Measurements from ENCODE around the gene PTX4. TPM values are rescaled to one million over a fixed set of nuclear protein-coding genes. Genes with fewer than 3 reads are reported as not detected.
A peak's percentile ranks its signal among the peaks of the same experiment; 100 is the strongest.

The PTX4 gene
- total RNA-seq, 2 experiments from 2014 or later, result not detected

GRCh38 chr16:1514507-1514906 is 25.8 kb upstream of the PTX4 start:
- no peak overlapping the region for H3K27ac Mint-ChIP-seq

GRCh38 chr16:1512774-1513173 is 24.0 kb upstream of the PTX4 start:
- Mint-ChIP-seq H3K36me3 (ENCODE audit: low read depth) (peaks cover 19% of the 10 kb centered on the region), H3K4me3 (no peak overlapping the region), H3K27ac (no peak overlapping the region), H3K4me1 (no peaks in the 10 kb centered on the region), H3K27me3 (no peaks in the 10 kb centered on the region), H3K9me3 (peaks cover 2% of the 10 kb centered on the region)
- CTCF ChIA-PET, result interaction anchor here (1.3 kb wide), 1 partner anchor 193 kb away, joined by 3 read pairs; the partner anchor contains the start of gene MAPK8IP3
- no peak for DNase-seq
- POLR2A ChIA-PET, result no interaction called here

More at GRCh38 chr16:1514507-1514906, 25.8 kb upstream of the PTX4 start:
- ChIA-PET CTCF (interaction anchor here (1.2 to 1.3 kb wide), 2 partner anchors 86 to 192 kb away, joined by 3 to 4 read pairs; partner anchors contain the start of gene MAPK8IP3), POLR2A (no interaction called here)
- no peak for DNase-seq
- H3K4me3 Mint-ChIP-seq, result no peak overlapping the region
- no peaks in the 10 kb centered on the region for H3K27me3 Mint-ChIP-seq
- H3K9me3 Mint-ChIP-seq, result peaks cover 2% of the 10 kb centered on the region
- peaks cover 19% of the 10 kb centered on the region for H3K36me3 Mint-ChIP-seq (ENCODE audit: low read depth)
- no peaks in the 10 kb centered on the region for H3K4me1 Mint-ChIP-seq

- Mint-ChIP-seq H3K4me3 (no peak overlapping the region), H3K4me1 (no peaks in the 10 kb centered on the region), H3K36me3 (ENCODE audit: low read depth) (peaks cover 19% of the 10 kb centered on the region), H3K27ac (no peak overlapping the region), H3K9me3 (peaks cover 2% of the 10 kb centered on the region), H3K27me3 (no peaks in the 10 kb centered on the region)
- POLR2A ChIA-PET, result no interaction called here
- CTCF ChIA-PET, result interaction anchor here (1.3 kb wide), 2 partner anchors 23 to 194 kb away, joined by 3 read pairs; partner anchors contain the start of gene MAPK8IP3
- DNase-seq, result no peak
Observed at GRCh38 chr16:1511662-1512569, 23.2 kb upstream of the PTX4 start.

GRCh38 chr16:1510941-1511351 is 22.2 kb upstream of the PTX4 start:
- peaks cover 19% of the 10 kb centered on the region for H3K36me3 Mint-ChIP-seq (ENCODE audit: low read depth)
- no peak for DNase-seq
- ChIA-PET POLR2A (no interaction called here), CTCF (interaction anchor here (0.5 to 1.3 kb wide), 2 partner anchors 24 to 87 kb away, joined by 3 read pairs; no protein-coding TSS in a partner anchor)
- no peak overlapping the region for H3K27ac Mint-ChIP-seq
- no peaks in the 10 kb centered on the region for H3K27me3 Mint-ChIP-seq
- H3K4me1 Mint-ChIP-seq, result no peaks in the 10 kb centered on the region
- H3K4me3 Mint-ChIP-seq, result no peak overlapping the region
- peaks cover 2% of the 10 kb centered on the region for H3K9me3 Mint-ChIP-seq

- Mint-ChIP-seq H3K27me3 (no peaks in the 10 kb centered on the region), H3K4me3 (no peak overlapping the region)
- CTCF ChIA-PET, result interaction anchor here (0.5 kb wide), 1 partner anchor 86 kb away, joined by 3 read pairs; no protein-coding TSS in a partner anchor
Observed at GRCh38 chr16:1510272-1510671, 21.5 kb upstream of the PTX4 start.

GRCh38 chr16:1509307-1510221 is 20.8 kb upstream of the PTX4 start:
- Mint-ChIP-seq H3K36me3 (ENCODE audit: low read depth) (peaks cover 16% of the 10 kb centered on the region), H3K9me3 (no peaks in the 10 kb centered on the region), H3K27ac (no peak overlapping the region), H3K4me3 (no peak overlapping the region), H3K27me3 (no peaks in the 10 kb centered on the region), H3K4me1 (no peaks in the 10 kb centered on the region)
- ChIA-PET POLR2A (no interaction called here), CTCF (no interaction called here)
- no peak for DNase-seq

More at GRCh38 chr16:1510272-1510671, 21.5 kb upstream of the PTX4 start:
- no peak overlapping the region for H3K27ac Mint-ChIP-seq
- peaks cover 19% of the 10 kb centered on the region for H3K36me3 Mint-ChIP-seq (ENCODE audit: low read depth)
- H3K9me3 Mint-ChIP-seq, result peaks cover 2% of the 10 kb centered on the region
- POLR2A ChIA-PET, result no interaction called here
- H3K4me1 Mint-ChIP-seq, result no peaks in the 10 kb centered on the region
- no peak for DNase-seq

- Mint-ChIP-seq H3K27ac (no peak overlapping the region), H3K4me1 (no peaks in the 10 kb centered on the region), H3K27me3 (no peaks in the 10 kb centered on the region), H3K9me3 (no peaks in the 10 kb centered on the region), H3K36me3 (ENCODE audit: low read depth) (peaks cover 14% of the 10 kb centered on the region), H3K4me3 (no peak overlapping the region)
- ChIA-PET POLR2A (no interaction called here), CTCF (no interaction called here)
- DNase-seq, result no peak
Observed at GRCh38 chr16:1508494-1509187, 19.9 kb upstream of the PTX4 start.

- no peaks in the 10 kb centered on the region for H3K4me1 Mint-ChIP-seq
- no peak overlapping the region for H3K4me3 Mint-ChIP-seq
- H3K36me3 Mint-ChIP-seq (ENCODE audit: low read depth), result peaks cover 14% of the 10 kb centered on the region
- CTCF ChIA-PET, result no interaction called here
- no peaks in the 10 kb centered on the region for H3K27me3 Mint-ChIP-seq
- POLR2A ChIA-PET, result no interaction called here
- DNase-seq, result no peak
- no peaks in the 10 kb centered on the region for H3K9me3 Mint-ChIP-seq
- H3K27ac Mint-ChIP-seq, result no peak overlapping the region
Observed at GRCh38 chr16:1506494-1507213, 17.9 kb upstream of the PTX4 start.

GRCh38 chr16:1505912-1506311 is 17.2 kb upstream of the PTX4 start:
- ChIA-PET POLR2A (no interaction called here), CTCF (no interaction called here)
- H3K9me3 Mint-ChIP-seq, result no peaks in the 10 kb centered on the region
- H3K27me3 Mint-ChIP-seq, result no peaks in the 10 kb centered on the region
- no peak overlapping the region for H3K4me3 Mint-ChIP-seq
- no peak overlapping the region for H3K27ac Mint-ChIP-seq
- H3K4me1 Mint-ChIP-seq, result no peaks in the 10 kb centered on the region
- peaks cover 11% of the 10 kb centered on the region for H3K36me3 Mint-ChIP-seq (ENCODE audit: low read depth)
- DNase-seq, result no peak

GRCh38 chr16:1505073-1505844 is 16.5 kb upstream of the PTX4 start:
- no peak for DNase-seq
- CTCF ChIA-PET, result no interaction called here
- POLR2A ChIA-PET, result no interaction called here
- Mint-ChIP-seq H3K27me3 (no peaks in the 10 kb centered on the region), H3K27ac (no peak overlapping the region), H3K9me3 (no peaks in the 10 kb centered on the region), H3K36me3 (ENCODE audit: low read depth) (peaks cover 9% of the 10 kb centered on the region), H3K4me1 (no peaks in the 10 kb centered on the region), H3K4me3 (no peak overlapping the region)

- H3K4me3 Mint-ChIP-seq, result no peak overlapping the region
- POLR2A ChIA-PET, result no interaction called here
- CTCF ChIA-PET, result no interaction called here
- no peaks in the 10 kb centered on the region for H3K4me1 Mint-ChIP-seq
- H3K36me3 Mint-ChIP-seq (ENCODE audit: low read depth), result peaks cover 8% of the 10 kb centered on the region
- DNase-seq, result no peak
- H3K27ac Mint-ChIP-seq, result peak overlapping the region; percentile 25
- no peaks in the 10 kb centered on the region for H3K9me3 Mint-ChIP-seq
- no peaks in the 10 kb centered on the region for H3K27me3 Mint-ChIP-seq
Observed at GRCh38 chr16:1503110-1503955, 14.6 kb upstream of the PTX4 start.
